ENCODE data around the gene TMEM131. TPM values are rescaled to one million over a fixed set of nuclear protein-coding genes. Genes with fewer than 3 reads are reported as not detected.

The TMEM131 gene
- total RNA-seq, 1 donor from 2014 or later = 31.4 TPM

GRCh38 chr2:98009887-98010760, 14.4 kb upstream of the TMEM131 start:
- Mint-ChIP-seq H3K36me3 (ENCODE audit: low read depth) (no peaks in the 10 kb centered on the region), H3K9me3 (ENCODE audit: low read depth) (peaks cover under 1% of the 10 kb centered on the region), H3K27ac (ENCODE audit: unreplicated experiment) (no peak overlapping the region), H3K4me1 (ENCODE audit: low read depth) (peaks cover 13% of the 10 kb centered on the region), H3K4me3 (ENCODE audit: unreplicated experiment) (no peak overlapping the region), H3K27me3 (ENCODE audit: low read depth) (peaks cover 3% of the 10 kb centered on the region)
- no peak for DNase-seq (ENCODE audit: low spot score)
- no peak for TF ChIP-seq CTCF (IDR thresholded peaks at IDR 0.05)

GRCh38 chr2:98008415-98008814, 12.7 kb upstream of the TMEM131 start:
- H3K27ac Mint-ChIP-seq (ENCODE audit: unreplicated experiment) = no peak overlapping the region

GRCh38 chr2:98006378-98006777, 10.6 kb upstream of the TMEM131 start:
- Mint-ChIP-seq H3K36me3 (ENCODE audit: low read depth) (no peaks in the 10 kb centered on the region), H3K9me3 (ENCODE audit: low read depth) (no peaks in the 10 kb centered on the region), H3K4me1 (ENCODE audit: low read depth) (peaks cover 7% of the 10 kb centered on the region), H3K27me3 (ENCODE audit: low read depth) (no peaks in the 10 kb centered on the region), H3K27ac (ENCODE audit: unreplicated experiment) (no peak overlapping the region), H3K4me3 (ENCODE audit: unreplicated experiment) (no peak overlapping the region)
- no peak for DNase-seq (ENCODE audit: low spot score)
- no peak for TF ChIP-seq CTCF (IDR thresholded peaks at IDR 0.05)

More at GRCh38 chr2:98008415-98008814, 12.7 kb upstream of the TMEM131 start:
- Mint-ChIP-seq H3K36me3 (ENCODE audit: low read depth) (no peaks in the 10 kb centered on the region), H3K4me3 (ENCODE audit: unreplicated experiment) (no peak overlapping the region), H3K4me1 (ENCODE audit: low read depth) (peaks cover 10% of the 10 kb centered on the region), H3K9me3 (ENCODE audit: low read depth) (no peaks in the 10 kb centered on the region), H3K27me3 (ENCODE audit: low read depth) (no peaks in the 10 kb centered on the region)
- TF ChIP-seq CTCF (IDR thresholded peaks at IDR 0.05) = no peak
- DNase-seq (ENCODE audit: low spot score) = no peak

- Mint-ChIP-seq H3K4me3 (ENCODE audit: unreplicated experiment) (no peak overlapping the region), H3K36me3 (ENCODE audit: low read depth) (no peaks in the 10 kb centered on the region), H3K27ac (ENCODE audit: unreplicated experiment) (no peak overlapping the region), H3K9me3 (ENCODE audit: low read depth) (no peaks in the 10 kb centered on the region), H3K4me1 (ENCODE audit: low read depth) (no peaks in the 10 kb centered on the region), H3K27me3 (ENCODE audit: low read depth) (no peaks in the 10 kb centered on the region)
- no peak for TF ChIP-seq CTCF (IDR thresholded peaks at IDR 0.05)
- DNase-seq (ENCODE audit: low spot score) = no peak
These were observed 8.9 kb upstream of the TMEM131 start for GRCh38 chr2:98004613-98005012.

- Mint-ChIP-seq H3K4me1 (ENCODE audit: low read depth) (no peaks in the 10 kb centered on the region), H3K9me3 (ENCODE audit: low read depth) (no peaks in the 10 kb centered on the region), H3K27ac (ENCODE audit: unreplicated experiment) (no peak overlapping the region), H3K36me3 (ENCODE audit: low read depth) (no peaks in the 10 kb centered on the region), H3K4me3 (ENCODE audit: unreplicated experiment) (no peak overlapping the region), H3K27me3 (ENCODE audit: low read depth) (no peaks in the 10 kb centered on the region)
- TF ChIP-seq CTCF (IDR thresholded peaks at IDR 0.05) = no peak
- DNase-seq (ENCODE audit: low spot score) = no peak
These were observed 8.3 kb upstream of the TMEM131 start for GRCh38 chr2:98004047-98004446.

Data from chondrocyte (in vitro differentiated cells).